GM23338 (cell line): Measurements from ENCODE around the gene IGF2R. TPM values are rescaled to one million over a fixed set of nuclear protein-coding genes. Genes with fewer than 3 reads are reported as not detected.

Experiments
- ATAC-seq: fragments of 200-7000 bp; cut with Tn5 transposase; 3 replicates; pipeline ENCODE4 v1.9.1; 2020
- DNase-seq: peaks from one replicate; pipeline ENCODE4 v3.0.0-alpha.2; 2015; ENCODE audit warnings: low spot score
- H2AFZ ChIP-seq: fragments of 200-600 bp; sonication (generic); 2 replicates; pipeline ENCODE4 v1.8.0; 2016; ENCODE audit warnings: antibody characterized with exemption, mild to moderate bottlenecking, moderate library complexity
- H3F3A ChIP-seq: fragments of 200-600 bp; sonication (generic); replicated peaks from 2 replicates; pipeline ENCODE4 v1.8.0; 2017; ENCODE audit warnings: antibody characterized with exemption, mixed run types, low read depth
- H3K27ac ChIP-seq: fragments of 200-600 bp; sonication (generic); 2 replicates; pipeline ENCODE4 v1.6.1; 2016; ENCODE audit warnings: low read depth
- H3K27me3 ChIP-seq: fragments of 200-600 bp; sonication (generic); 2 replicates; pipeline ENCODE4 v1.8.0; 2016; ENCODE audit warnings: mild to moderate bottlenecking, mixed run types, moderate library complexity; ENCODE audit not compliant: insufficient read depth
- H3K36me3 ChIP-seq: fragments of 200-600 bp; sonication (generic); 2 replicates; pipeline ENCODE4 v1.8.0; 2016; ENCODE audit warnings: mild to moderate bottlenecking; ENCODE audit not compliant: insufficient read depth
- H3K4me1 ChIP-seq: fragments of 200-600 bp; sonication (generic); 2 replicates; pipeline ENCODE4 v1.8.0; 2016; ENCODE audit warnings: mild to moderate bottlenecking, moderate library complexity; ENCODE audit not compliant: insufficient read depth
- H3K4me2 ChIP-seq: fragments of 200-600 bp; sonication (generic); 2 replicates; pipeline ENCODE4 v1.7.1; 2017; ENCODE audit warnings: mixed run types
- H3K4me3 ChIP-seq: fragments of 200-600 bp; sonication (generic); 2 replicates; pipeline ENCODE4 v1.6.1; 2016; ENCODE audit warnings: mixed run types
- H3K79me2 ChIP-seq: fragments of 200-600 bp; sonication (generic); replicated peaks from 2 replicates; pipeline ENCODE4 v1.8.0; 2017; ENCODE audit warnings: mild to moderate bottlenecking; ENCODE audit not compliant: insufficient read depth
- H3K9me2 ChIP-seq: fragments of 200-600 bp; sonication (generic); 2 replicates; pipeline ENCODE4 v1.8.0; 2017; ENCODE audit not compliant: insufficient read depth
- H4K20me1 ChIP-seq: fragments of 200-600 bp; sonication (generic); replicated peaks from 2 replicates; pipeline ENCODE4 v1.8.0; 2017; ENCODE audit warnings: mild to moderate bottlenecking; ENCODE audit not compliant: insufficient read depth
- H3K27ac Mint-ChIP-seq: 2 replicates; pipeline ENCODE4 v1.8.0; 2020; ENCODE audit warnings: inconsistent platforms, mild to moderate bottlenecking, moderate library complexity, mixed read lengths
- H3K27me3 Mint-ChIP-seq: 3 replicates; pipeline ENCODE4 v1.8.0; 2022; ENCODE audit warnings: low read depth, mild to moderate bottlenecking, moderate library complexity, mixed read lengths, inconsistent platforms; ENCODE audit not compliant: insufficient read depth, poor library complexity
- H3K36me3 Mint-ChIP-seq: 3 replicates; pipeline ENCODE4 v1.8.0; 2021; ENCODE audit warnings: low read depth, mild to moderate bottlenecking, inconsistent platforms, moderate library complexity, mixed read lengths
- H3K4me1 Mint-ChIP-seq: 3 replicates; pipeline ENCODE4 v1.8.0; 2020; ENCODE audit warnings: mild to moderate bottlenecking, inconsistent platforms, mixed read lengths
- H3K4me3 Mint-ChIP-seq: 3 replicates; pipeline ENCODE4 v1.8.0; 2021; ENCODE audit warnings: moderate library complexity, mild to moderate bottlenecking, inconsistent platforms, mixed read lengths
- H3K9me3 Mint-ChIP-seq: 3 replicates; pipeline ENCODE4 v1.8.0; 2020; ENCODE audit warnings: moderate library complexity, mild to moderate bottlenecking, inconsistent platforms, mixed read lengths
- CREB1 ChIP-seq: fragments of 250-450 bp; sonication (Bioruptor Pico); IDR thresholded peaks from 2 replicates; pipeline ENCODE4 v1.5.0; 2020; ENCODE audit warnings: low read depth, mild to moderate bottlenecking, moderate library complexity
- CTCF ChIP-seq, 2 experiments: fragments of 200-600 bp in 1 of 2; sonication (generic) in 1 of 2; conservative IDR thresholded peaks; 2 replicates each; pipeline versions ENCODE4 v1.5.1 to v1.6.1; 2016 to 2017; ENCODE audit warnings: antibody characterized with exemption in 2 of 2, low read depth in 2 of 2, mild to moderate bottlenecking in 2 of 2, moderate library complexity in 1 of 2
- EZH2 ChIP-seq: fragments of 200-600 bp; sonication (generic); IDR thresholded peaks from one replicate; pipeline ENCODE4 v1.8.0; 2017; ENCODE audit warnings: antibody characterized with exemption, mild to moderate bottlenecking, low read depth; ENCODE audit not compliant: unreplicated experiment
- EZH2phosphoT487 ChIP-seq: fragments of 200-600 bp; sonication (generic); IDR thresholded peaks from one replicate; pipeline ENCODE4 v1.8.1; 2018; ENCODE audit warnings: antibody characterized with exemption; ENCODE audit not compliant: unreplicated experiment
- JUNB ChIP-seq: IDR thresholded peaks from one replicate; pipeline ENCODE4 v1.6.1; 2016; ENCODE audit warnings: antibody characterized with exemption; ENCODE audit not compliant: unreplicated experiment
- NANOG ChIP-seq: IDR thresholded peaks from 2 replicates; pipeline ENCODE4 v1.6.1; 2016; ENCODE audit warnings: antibody characterized with exemption, borderline replicate concordance
- POLR2AphosphoS5 ChIP-seq: IDR thresholded peaks from 2 replicates; pipeline ENCODE4 v1.6.1; 2016; ENCODE audit warnings: antibody characterized with exemption, low read depth
- REST ChIP-seq: IDR thresholded peaks from one replicate; pipeline ENCODE4 v1.6.1; 2018; ENCODE audit warnings: antibody characterized with exemption; ENCODE audit not compliant: unreplicated experiment
- STAT1 ChIP-seq: IDR thresholded peaks from one replicate; pipeline ENCODE4 v1.6.1; 2016; ENCODE audit warnings: antibody characterized with exemption; ENCODE audit not compliant: unreplicated experiment
- ZNF114 ChIP-seq: fragments of 250-450 bp; sonication (Bioruptor Pico); IDR thresholded peaks from 2 replicates; pipeline ENCODE4 v1.5.0; 2020; ENCODE audit warnings: mild to moderate bottlenecking, moderate library complexity
- ZNF331 ChIP-seq: fragments of 250-450 bp; sonication (Bioruptor Pico); IDR thresholded peaks from 2 replicates; pipeline ENCODE4 v1.5.0; 2020; ENCODE audit warnings: low read depth, mild to moderate bottlenecking, moderate library complexity
- polyA plus RNA-seq: library from polyadenylated mRNA; unstranded; fragments of >200 nt; fragmentation: Nextera tagmentation; extraction: Ambion mirVana; gene quantifications from 2 replicates; pipeline ENCODE4 v1.2.1, GENCODE V29; 2016
- total RNA-seq: library from RNA; depleted of rRNA; stranded (reverse); fragments of >200 nt; shearing (Covaris generic); gene quantifications from 2 replicates; pipeline ENCODE4 v1.2.3, GENCODE V29; 2014
- TF ChIP-seq, protein P1 (sequence below): IDR thresholded peaks from 2 replicates; pipeline ENCODE4 v1.6.1; 2016; ENCODE audit warnings: antibody characterized with exemption

IGF2R gene
- total and polyA plus RNA-seq, 2 experiments from 2014 or later = 12.5 to 76.4 TPM

DNA sequence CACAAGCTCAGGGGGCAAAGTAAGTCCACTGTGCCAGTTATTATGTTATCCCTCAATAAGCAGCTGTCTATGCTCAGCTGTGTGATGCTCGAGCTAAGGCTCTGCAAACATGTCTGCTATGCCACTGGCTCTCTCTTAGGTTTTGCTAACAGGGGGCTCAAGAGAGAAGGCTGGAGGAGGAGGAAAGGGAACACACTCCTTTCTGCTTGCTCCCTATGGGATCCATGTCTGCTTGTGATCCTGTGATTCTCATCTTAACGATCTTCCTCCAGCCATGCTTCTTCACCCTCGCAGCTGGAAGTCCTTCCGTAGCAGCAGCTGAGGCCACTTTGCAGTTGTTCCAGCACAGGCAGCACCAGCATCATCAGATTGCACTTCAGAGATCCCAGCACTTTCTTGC, 37.0 kb upstream of the IGF2R start (continued):
- TF ChIP-seq ZNF331 (CRISPR knock-in tag) (no peak), JUNB (no peak), ZNF114 (CRISPR knock-in tag) (no peak), STAT1 (no peak), CTCF (conservative IDR thresholded peaks at IDR 0.05; ENCODE audit: low read depth in 2 of 2) (no peak), POLR2AphosphoS5 (no peak)
- TF ChIP-seq, protein P1, sequence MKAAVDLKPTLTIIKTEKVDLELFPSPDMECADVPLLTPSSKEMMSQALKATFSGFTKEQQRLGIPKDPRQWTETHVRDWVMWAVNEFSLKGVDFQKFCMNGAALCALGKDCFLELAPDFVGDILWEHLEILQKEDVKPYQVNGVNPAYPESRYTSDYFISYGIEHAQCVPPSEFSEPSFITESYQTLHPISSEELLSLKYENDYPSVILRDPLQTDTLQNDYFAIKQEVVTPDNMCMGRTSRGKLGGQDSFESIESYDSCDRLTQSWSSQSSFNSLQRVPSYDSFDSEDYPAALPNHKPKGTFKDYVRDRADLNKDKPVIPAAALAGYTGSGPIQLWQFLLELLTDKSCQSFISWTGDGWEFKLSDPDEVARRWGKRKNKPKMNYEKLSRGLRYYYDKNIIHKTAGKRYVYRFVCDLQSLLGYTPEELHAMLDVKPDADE = no peak

DNA sequence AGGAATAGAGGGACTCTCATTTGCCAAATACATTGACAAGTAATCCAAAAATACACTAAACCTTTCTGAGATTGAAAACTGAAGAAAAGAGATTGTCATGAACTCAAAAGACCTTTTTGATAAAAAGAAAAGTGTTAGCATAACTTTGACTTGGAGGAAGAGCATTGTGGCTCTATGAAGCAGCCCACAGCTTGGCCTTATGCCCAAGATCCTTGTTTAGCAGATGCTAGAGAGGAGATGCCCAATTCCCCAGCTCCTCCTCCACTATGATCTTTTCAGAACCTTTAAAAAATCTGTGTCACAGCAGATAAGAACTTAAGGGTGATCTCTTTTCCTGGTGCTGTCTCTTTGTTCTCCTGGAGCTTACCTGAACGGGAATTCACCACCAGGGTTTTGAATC, 35.8 kb upstream of the IGF2R start:
- Mint-ChIP-seq H3K27me3 (no peaks in the 10 kb centered on the region), H3K4me3 (no peak overlapping the region), H3K36me3 (no peaks in the 10 kb centered on the region), H3K4me1 (no peaks in the 10 kb centered on the region), H3K27ac (no peak overlapping the region), H3K9me3 (no peaks in the 10 kb centered on the region)
- H3K4me3 ChIP-seq = no peak overlapping the region
- H3K27me3 ChIP-seq = no peaks in the 10 kb centered on the region
- H3K79me2 ChIP-seq = no peaks in the 10 kb centered on the region
- H3K9me2 ChIP-seq = no peaks in the 10 kb centered on the region
- no peak overlapping the region for H2AFZ ChIP-seq
- no peaks in the 10 kb centered on the region for H3F3A ChIP-seq
- no peak overlapping the region for H3K27ac ChIP-seq
- no peaks in the 10 kb centered on the region for H4K20me1 ChIP-seq
- H3K4me1 ChIP-seq = no peaks in the 10 kb centered on the region
- no peak for ATAC-seq
- no peak for DNase-seq
- H3K36me3 ChIP-seq = no peaks in the 10 kb centered on the region
- no peak overlapping the region for H3K4me2 ChIP-seq
- TF ChIP-seq POLR2AphosphoS5 (no peak), ZNF331 (CRISPR knock-in tag) (no peak), JUNB (no peak), CTCF (conservative IDR thresholded peaks at IDR 0.05; ENCODE audit: low read depth in 2 of 2) (no peak), EZH2phosphoT487 (no peak), NANOG (no peak), CREB1 (no peak), STAT1 (no peak), REST (no peak), ZNF114 (CRISPR knock-in tag) (no peak), EZH2 (no peak)
